ENCODE measurements around the gene MAP3K2. TPM values are rescaled to one million over a fixed set of nuclear protein-coding genes. Genes with fewer than 3 reads are reported as not detected.

MAP3K2 gene
- total and polyA plus RNA-seq, 2 experiments from 2014 or later, result 36.7 to 41.0 TPM

DNA sequence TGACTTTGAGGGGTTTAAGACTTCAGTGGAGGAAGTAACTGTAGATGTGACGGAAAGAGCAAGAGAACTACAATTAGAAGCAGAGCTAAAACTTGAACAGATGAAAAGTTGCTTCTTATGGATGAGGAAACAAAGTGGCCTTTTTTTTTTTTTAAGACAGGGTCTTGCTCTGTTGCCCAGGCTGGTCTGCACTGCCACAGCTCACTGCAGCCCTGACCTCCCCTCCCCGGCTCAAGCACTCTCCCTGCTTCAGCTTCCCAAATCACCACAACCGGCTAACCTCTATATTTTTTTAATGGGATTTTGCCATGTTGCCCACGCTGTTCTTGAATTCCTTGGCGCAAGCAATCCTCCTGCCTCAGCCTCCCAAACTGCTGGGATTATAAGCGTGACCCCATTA lies 3.2 kb downstream of the MAP3K2 start:
- Histone ChIP-seq H3K27ac (no peak overlapping the region), H3K4me3 (no peak overlapping the region), H3K4me2 (ENCODE audit: unreplicated experiment) (peak overlapping the region; percentile 22), H3K36me3 (ENCODE audit: low read depth) (no peaks in the 10 kb centered on the region), H3K9me3 (ENCODE audit: low read depth) (no peaks in the 10 kb centered on the region), H4K20me1 (ENCODE audit: insufficient read depth) (peaks cover 9% of the 10 kb centered on the region; the same call in 1 of the 2 replicates), H3K9me2 (ENCODE audit: insufficient read depth) (no peaks in the 10 kb centered on the region), H3K27me3 (replicated peaks; ENCODE audit: insufficient read depth) (no peaks in the 10 kb centered on the region), H3K4me1 (ENCODE audit: insufficient read depth) (peaks cover 39% of the 10 kb centered on the region), H3K9ac (no peak overlapping the region), H3K79me2 (ENCODE audit: insufficient read depth) (peaks cover 75% of the 10 kb centered on the region), H2AFZ (no peak overlapping the region), H3F3A (ENCODE audit: insufficient read depth) (peaks cover 13% of the 10 kb centered on the region)
- in situ Hi-C loops (cut with MboI), result no loop called here
- 72 to 76% methylated on average over 6 of the region's 6 CpGs for WGBS, 2 experiments (ENCODE audit: low coverage in 1 of 2, low lambda C conversion rate in 2 of 2, missing lambda C conversion rate in 2 of 2)
- TF ChIP-seq EZH2phosphoT487 (IDR thresholded peaks at IDR 0.05; ENCODE audit: insufficient read depth, low read depth), result no peak
- no peak for TF ChIP-seq EZH2 (IDR thresholded peaks at IDR 0.05; ENCODE audit: insufficient read depth, poor library complexity, severe bottlenecking)
- no peak for DNase-seq

DNA sequence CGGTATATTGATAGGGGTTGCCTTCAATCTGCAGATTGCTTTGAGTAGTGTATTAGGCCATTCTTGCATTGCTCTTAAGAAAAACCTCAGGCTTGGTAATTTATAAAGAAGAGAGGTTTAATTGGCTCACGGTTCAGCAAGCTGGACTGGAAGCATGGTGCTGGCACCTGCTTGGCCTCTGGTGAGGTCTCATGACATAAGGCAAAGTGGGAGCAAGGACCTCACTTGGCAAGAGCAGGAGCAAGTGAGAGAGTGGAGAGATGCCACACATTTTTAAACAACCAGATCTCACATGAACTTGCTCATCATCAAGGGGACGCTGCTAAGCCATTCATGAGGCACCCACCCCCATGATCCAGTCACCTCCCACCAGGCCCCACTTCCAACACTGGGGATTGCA lies 4.9 kb downstream of the MAP3K2 start:
- peaks cover 9% of the 10 kb centered on the region; the same call in 1 of the 2 replicates for H4K20me1 ChIP-seq (ENCODE audit: insufficient read depth)
- no peak overlapping the region for H3K9ac ChIP-seq
- TF ChIP-seq EZH2phosphoT487 (IDR thresholded peaks at IDR 0.05; ENCODE audit: insufficient read depth, low read depth) (no peak), EZH2 (IDR thresholded peaks at IDR 0.05; ENCODE audit: insufficient read depth, poor library complexity, severe bottlenecking) (no peak)
- no peak overlapping the region for H3K4me3 ChIP-seq
- no peak for DNase-seq
- H3K9me3 ChIP-seq (ENCODE audit: low read depth), result no peaks in the 10 kb centered on the region
- H3K9me2 ChIP-seq (ENCODE audit: insufficient read depth), result no peaks in the 10 kb centered on the region
- H3K36me3 ChIP-seq (ENCODE audit: low read depth), result no peaks in the 10 kb centered on the region
- H3K27ac ChIP-seq, result no peak overlapping the region
- H3K4me2 ChIP-seq (ENCODE audit: unreplicated experiment), result no peak overlapping the region
- 75 to 79% methylated on average over 3 of the region's 3 CpGs for WGBS, 2 experiments (ENCODE audit: low coverage in 1 of 2, low lambda C conversion rate in 2 of 2, missing lambda C conversion rate in 2 of 2)
- H3F3A ChIP-seq (ENCODE audit: insufficient read depth), result peaks cover 13% of the 10 kb centered on the region
- no peak overlapping the region for H2AFZ ChIP-seq
- H3K27me3 ChIP-seq (replicated peaks; ENCODE audit: insufficient read depth), result no peaks in the 10 kb centered on the region
- peaks cover 34% of the 10 kb centered on the region for H3K4me1 ChIP-seq (ENCODE audit: insufficient read depth)
- H3K79me2 ChIP-seq (ENCODE audit: insufficient read depth), result peaks cover 92% of the 10 kb centered on the region
- in situ Hi-C loops (cut with MboI), result no loop called here

DNA sequence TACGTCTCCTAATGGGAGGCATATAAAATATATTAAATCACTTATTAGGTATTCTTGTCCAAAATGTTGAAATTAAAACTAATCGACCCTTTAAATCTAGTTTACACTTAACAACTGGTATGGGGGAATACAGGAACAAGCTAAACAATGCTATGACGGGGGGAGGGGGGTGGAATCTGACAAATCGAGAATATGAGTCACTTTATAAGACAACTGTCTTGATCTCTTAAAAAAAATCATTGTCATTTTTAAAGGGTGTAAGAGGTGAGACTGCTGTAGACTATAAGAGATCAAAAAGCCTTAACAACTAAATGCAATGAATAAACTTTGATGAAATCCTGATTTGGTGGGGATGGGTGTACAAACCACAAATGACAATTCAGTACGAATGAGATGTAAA lies 6.0 kb downstream of the MAP3K2 start:
- Histone ChIP-seq H3K27me3 (replicated peaks; ENCODE audit: insufficient read depth) (no peaks in the 10 kb centered on the region), H3K9me2 (ENCODE audit: insufficient read depth) (no peaks in the 10 kb centered on the region), H3K4me2 (ENCODE audit: unreplicated experiment) (no peak overlapping the region), H3K36me3 (ENCODE audit: low read depth) (no peaks in the 10 kb centered on the region), H3K27ac (no peak overlapping the region), H2AFZ (no peak overlapping the region), H3K4me1 (ENCODE audit: insufficient read depth) (peaks cover 43% of the 10 kb centered on the region), H3K79me2 (ENCODE audit: insufficient read depth) (peaks cover 100% of the 10 kb centered on the region), H3K4me3 (no peak overlapping the region), H4K20me1 (ENCODE audit: insufficient read depth) (peaks cover 9% of the 10 kb centered on the region; the same call in 1 of the 2 replicates), H3K9ac (no peak overlapping the region), H3F3A (ENCODE audit: insufficient read depth) (peaks cover 10% of the 10 kb centered on the region), H3K9me3 (ENCODE audit: low read depth) (no peaks in the 10 kb centered on the region)
- no peak for DNase-seq
- TF ChIP-seq EZH2 (IDR thresholded peaks at IDR 0.05; ENCODE audit: insufficient read depth, poor library complexity, severe bottlenecking), result no peak
- TF ChIP-seq EZH2phosphoT487 (IDR thresholded peaks at IDR 0.05; ENCODE audit: insufficient read depth, low read depth), result no peak
- 50 to 58% methylated on average over 5 of the region's 5 CpGs for WGBS, 2 experiments (ENCODE audit: low coverage in 1 of 2, low lambda C conversion rate in 2 of 2, missing lambda C conversion rate in 2 of 2)
- in situ Hi-C loops (cut with MboI), result no loop called here

DNA sequence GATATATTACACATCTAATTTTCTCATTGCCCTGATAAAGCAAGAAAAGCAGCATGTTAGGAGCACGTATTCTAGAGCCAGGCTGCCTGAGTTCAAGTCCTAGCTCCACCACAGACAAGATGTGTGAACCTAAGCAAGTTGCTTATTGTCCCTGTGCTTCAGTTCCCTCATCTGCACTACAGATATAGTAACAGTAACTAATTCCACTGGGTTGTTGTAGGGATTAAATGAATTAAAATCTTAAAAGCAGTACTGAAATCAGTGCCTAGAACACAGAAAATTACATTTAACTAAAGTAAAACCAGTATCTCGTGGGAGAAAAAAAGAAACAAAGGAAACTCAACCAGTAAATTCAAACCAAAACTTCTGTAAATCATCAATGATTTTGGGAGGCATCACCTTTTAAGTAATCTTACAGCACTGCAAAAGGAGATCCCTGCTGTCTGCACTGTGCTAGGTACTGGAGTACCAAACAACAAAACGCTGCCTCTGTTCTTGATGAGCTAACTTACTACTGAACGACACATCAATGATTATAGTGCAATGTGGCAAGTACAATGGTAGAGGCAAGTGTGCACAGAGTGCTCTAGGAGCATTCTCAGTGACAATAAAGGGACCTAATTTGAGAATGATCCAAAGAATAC lies 7.9 kb downstream of the MAP3K2 start:
- no peak for TF ChIP-seq EZH2 (IDR thresholded peaks at IDR 0.05; ENCODE audit: insufficient read depth, poor library complexity, severe bottlenecking)
- TF ChIP-seq EZH2phosphoT487 (IDR thresholded peaks at IDR 0.05; ENCODE audit: insufficient read depth, low read depth), result no peak
- H3K27me3 ChIP-seq (replicated peaks; ENCODE audit: insufficient read depth), result no peaks in the 10 kb centered on the region
- no peak overlapping the region for H3K9ac ChIP-seq
- no peak overlapping the region for H3K27ac ChIP-seq
- WGBS, 2 experiments (ENCODE audit: low coverage in 1 of 2, low lambda C conversion rate in 2 of 2, missing lambda C conversion rate in 2 of 2), result 87 to 92% methylated on average over 4 of the region's 4 CpGs
- H3K4me3 ChIP-seq, result no peak overlapping the region
- H3K9me3 ChIP-seq (ENCODE audit: low read depth), result no peaks in the 10 kb centered on the region
- no peak for DNase-seq
- peaks cover 9% of the 10 kb centered on the region; the same call in 1 of the 2 replicates for H4K20me1 ChIP-seq (ENCODE audit: insufficient read depth)
- H3K79me2 ChIP-seq (ENCODE audit: insufficient read depth), result peaks cover 99% of the 10 kb centered on the region
- in situ Hi-C loops (cut with MboI), result no loop called here
- H3F3A ChIP-seq (ENCODE audit: insufficient read depth), result no peaks in the 10 kb centered on the region
- no peak overlapping the region for H3K4me2 ChIP-seq (ENCODE audit: unreplicated experiment)
- no peaks in the 10 kb centered on the region for H3K36me3 ChIP-seq (ENCODE audit: low read depth)
- H2AFZ ChIP-seq, result no peak overlapping the region
- no peaks in the 10 kb centered on the region for H3K9me2 ChIP-seq (ENCODE audit: insufficient read depth)
- peaks cover 31% of the 10 kb centered on the region for H3K4me1 ChIP-seq (ENCODE audit: insufficient read depth)

Measured in GM23248 (cell line).